HEK293 (cell line): Measurements from ENCODE around the gene JPH4.

Experiments
- CTCF ChIA-PET: fragments of 350-600 bp; formaldehyde crosslinking; extraction: SDS; loops from one replicate; lab custom pipeline; 2021; ENCODE audit warnings: antibody characterized with exemption; lab: Yijun Ruan, JAX
- POLR2A ChIA-PET: fragments of 300-600 bp; formaldehyde crosslinking; extraction: SDS; loops from one replicate; lab custom pipeline; 2020; ENCODE audit warnings: antibody characterized with exemption, inconsistent platforms; lab: Yijun Ruan, JAX
- H3K27ac ChIP-seq: fragments of 200-500 bp; sonication (Bioruptor generic); 2 replicates; pipeline ENCODE4 v1.5.1; 2014; ENCODE audit warnings: low read depth, low read length, control low read depth, inconsistent platforms; ENCODE audit errors: extremely low read depth
- H3K36me3 ChIP-seq, 2 experiments: fragments of 200-500 bp in 1 of 2; sonication (Bioruptor generic) in 1 of 2; 1 replicate in 1 of 2; 2 replicates in 1 of 2; pipeline ENCODE4 v1.5.1; 2014 to 2017; ENCODE audit warnings: inconsistent platforms in 2 of 2, low read length in 2 of 2; ENCODE audit not compliant: control insufficient read depth in 2 of 2, insufficient read depth in 1 of 2
- H3K4me1 ChIP-seq: fragments of 200-500 bp; sonication (Bioruptor generic); 2 replicates; pipeline ENCODE4 v1.5.1; 2014; ENCODE audit warnings: mild to moderate bottlenecking, low read length, inconsistent platforms; ENCODE audit not compliant: control insufficient read depth, insufficient read depth
- H3K4me3 ChIP-seq: 2 replicates; pipeline ENCODE4 v1.5.1; 2011; ENCODE audit warnings: low read depth, mild to moderate bottlenecking, control low read depth, low read length, moderate library complexity
- H3K9me3 ChIP-seq: fragments of 200-500 bp; sonication (Bioruptor generic); 2 replicates; pipeline ENCODE4 v1.5.1; 2014; ENCODE audit warnings: low read depth, low read length, inconsistent platforms; ENCODE audit not compliant: control insufficient read depth, insufficient read depth
- EGR2 ChIP-seq: fragments of 450-650 bp; formaldehyde crosslinking; IDR thresholded peaks from 2 replicates; pipeline ENCODE4 v1.5.1; 2016; ENCODE audit warnings: low read depth, missing biosample characterization, missing genetic modification characterization
- GFI1B ChIP-seq: fragments of 450-650 bp; formaldehyde crosslinking; IDR thresholded peaks from 2 replicates; pipeline ENCODE4 v1.5.1; 2016; ENCODE audit warnings: missing biosample characterization, missing genetic modification characterization
- GLIS1 ChIP-seq: fragments of 450-650 bp; formaldehyde crosslinking; IDR thresholded peaks from 2 replicates; pipeline ENCODE4 v1.5.1; 2016; ENCODE audit warnings: missing biosample characterization, missing genetic modification characterization
- KLF16 ChIP-seq: fragments of 450-650 bp; formaldehyde crosslinking; IDR thresholded peaks from 2 replicates; pipeline ENCODE4 v1.5.1; 2017; ENCODE audit warnings: missing biosample characterization, missing genetic modification characterization
- MYNN ChIP-seq: fragments of 450-650 bp; formaldehyde crosslinking; IDR thresholded peaks from 2 replicates; pipeline ENCODE4 v1.5.1; 2016; ENCODE audit warnings: missing biosample characterization, missing genetic modification characterization, borderline replicate concordance
- OVOL3 ChIP-seq: fragments of 450-650 bp; formaldehyde crosslinking; IDR thresholded peaks from 2 replicates; pipeline ENCODE4 v1.5.1; 2016; ENCODE audit warnings: missing biosample characterization, missing genetic modification characterization
- PRDM10 ChIP-seq: fragments of 450-650 bp; formaldehyde crosslinking; IDR thresholded peaks from 2 replicates; pipeline ENCODE4 v1.5.1; 2016; ENCODE audit warnings: missing biosample characterization, missing genetic modification characterization
- ZBTB6 ChIP-seq: fragments of 450-650 bp; formaldehyde crosslinking; IDR thresholded peaks from 2 replicates; pipeline ENCODE4 v1.5.1; 2017; ENCODE audit warnings: missing biosample characterization, missing genetic modification characterization
- ZFHX2 ChIP-seq: fragments of 450-650 bp; formaldehyde crosslinking; conservative IDR thresholded peaks from 2 replicates; pipeline ENCODE4 v1.5.1; 2016; ENCODE audit warnings: missing biosample characterization, missing genetic modification characterization
- ZNF140 ChIP-seq: fragments of 450-650 bp; formaldehyde crosslinking; IDR thresholded peaks from 2 replicates; pipeline ENCODE4 v1.5.1; 2016; ENCODE audit warnings: missing biosample characterization, missing genetic modification characterization
- ZNF146 ChIP-seq: fragments of 450-650 bp; formaldehyde crosslinking; IDR thresholded peaks from 2 replicates; pipeline ENCODE4 v1.5.1; 2016; ENCODE audit warnings: missing biosample characterization, missing genetic modification characterization
- ZNF2 ChIP-seq: fragments of 450-650 bp; formaldehyde crosslinking; IDR thresholded peaks from 2 replicates; pipeline ENCODE4 v1.5.1; 2016; ENCODE audit warnings: missing biosample characterization, missing genetic modification characterization
- ZNF202 ChIP-seq: fragments of 450-650 bp; formaldehyde crosslinking; IDR thresholded peaks from 2 replicates; pipeline ENCODE4 v1.5.1; 2016; ENCODE audit warnings: missing biosample characterization, missing genetic modification characterization, borderline replicate concordance
- ZNF221 ChIP-seq: fragments of 450-650 bp; formaldehyde crosslinking; IDR thresholded peaks from 2 replicates; pipeline ENCODE4 v1.5.1; 2017; ENCODE audit warnings: missing biosample characterization, missing genetic modification characterization, borderline replicate concordance
- ZNF280D ChIP-seq: fragments of 450-650 bp; formaldehyde crosslinking; IDR thresholded peaks from 2 replicates; pipeline ENCODE4 v1.5.1; 2016; ENCODE audit warnings: missing biosample characterization, missing genetic modification characterization
- ZNF302 ChIP-seq: fragments of 450-650 bp; formaldehyde crosslinking; IDR thresholded peaks from 2 replicates; pipeline ENCODE4 v1.5.1; 2016; ENCODE audit warnings: missing biosample characterization, missing genetic modification characterization, low read depth
- ZNF473 ChIP-seq: fragments of 450-650 bp; formaldehyde crosslinking; IDR thresholded peaks from 2 replicates; pipeline ENCODE4 v1.5.1; 2017; ENCODE audit warnings: missing biosample characterization, missing genetic modification characterization
- ZNF510 ChIP-seq: fragments of 450-650 bp; formaldehyde crosslinking; IDR thresholded peaks from 2 replicates; pipeline ENCODE4 v1.5.1; 2018; ENCODE audit warnings: mild to moderate bottlenecking, missing genetic modification characterization, missing biosample characterization; ENCODE audit not compliant: insufficient replicate concordance
- ZNF555 ChIP-seq: fragments of 450-650 bp; formaldehyde crosslinking; conservative IDR thresholded peaks from 2 replicates; pipeline ENCODE4 v1.5.1; 2017; ENCODE audit warnings: missing biosample characterization, mild to moderate bottlenecking, missing genetic modification characterization, inconsistent platforms
- ZNF600 ChIP-seq: fragments of 450-650 bp; formaldehyde crosslinking; IDR thresholded peaks from 2 replicates; pipeline ENCODE4 v1.5.1; 2016; ENCODE audit warnings: missing biosample characterization, missing genetic modification characterization
- ZNF658 ChIP-seq: fragments of 450-650 bp; formaldehyde crosslinking; IDR thresholded peaks from 2 replicates; pipeline ENCODE4; 2016; ENCODE audit warnings: missing biosample characterization, missing genetic modification characterization
- ZNF692 ChIP-seq: fragments of 450-650 bp; formaldehyde crosslinking; IDR thresholded peaks from 2 replicates; pipeline ENCODE4 v1.5.1; 2016; ENCODE audit warnings: missing biosample characterization, missing genetic modification characterization
- ZNF777 ChIP-seq: fragments of 450-650 bp; formaldehyde crosslinking; IDR thresholded peaks from 2 replicates; pipeline ENCODE4 v1.5.1; 2017; ENCODE audit warnings: missing biosample characterization, missing genetic modification characterization, borderline replicate concordance
- ZNF791 ChIP-seq: fragments of 450-650 bp; formaldehyde crosslinking; IDR thresholded peaks from 2 replicates; pipeline ENCODE4 v1.5.1; 2016; ENCODE audit warnings: missing biosample characterization, missing genetic modification characterization
- TF ChIP-seq, protein P1 (sequence below): fragments of 450-650 bp; formaldehyde crosslinking; IDR thresholded peaks from 2 replicates; pipeline ENCODE4 v1.5.1; 2016; ENCODE audit warnings: missing biosample characterization, missing genetic modification characterization

Gene JPH4

DNA sequence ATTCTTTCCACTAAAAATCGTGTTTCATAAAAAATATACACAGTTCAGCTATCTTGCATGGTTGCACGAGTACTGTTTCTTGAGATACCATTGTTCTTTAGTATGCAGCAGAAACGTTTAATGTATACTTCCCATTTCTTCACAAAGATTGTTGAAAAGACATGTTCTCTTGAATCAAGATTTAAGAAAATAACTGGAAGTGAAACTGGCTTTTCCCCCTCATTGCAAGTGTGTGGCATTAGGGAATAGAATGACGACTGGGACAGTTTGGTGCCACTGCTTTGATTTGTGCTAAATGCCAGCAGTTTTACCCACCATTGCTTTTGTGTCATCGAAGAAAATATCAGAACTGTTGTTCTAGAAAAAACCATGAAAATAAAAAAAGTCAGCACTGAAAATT, 37.3 kb upstream of the JPH4 start:
- Histone ChIP-seq H3K4me1 (no peaks in the 10 kb centered on the region), H3K36me3 (no peaks in the 10 kb centered on the region), H3K27ac (no peak overlapping the region), H3K9me3 (no peaks in the 10 kb centered on the region), H3K4me3 (no peak overlapping the region)
- ChIA-PET CTCF (interaction anchor here (0.6 to 1.8 kb wide), 3 partner anchors 16 to 56 kb away, joined by 3 to 12 read pairs (median 4); no protein-coding TSS in a partner anchor), POLR2A (no interaction called here)
- TF ChIP-seq EGR2 (tag by site-specific recombination) (no peak), ZNF600 (tag by site-specific recombination) (no peak), ZNF555 (tag by site-specific recombination) (no peak), ZNF221 (tag by site-specific recombination) (no peak), GLIS1 (tag by site-specific recombination) (no peak), ZNF146 (no peak), MYNN (tag by site-specific recombination) (no peak), ZNF658 (tag by site-specific recombination) (no peak), ZNF692 (no peak), ZNF202 (tag by site-specific recombination) (no peak)
- TF ChIP-seq, protein P1, sequence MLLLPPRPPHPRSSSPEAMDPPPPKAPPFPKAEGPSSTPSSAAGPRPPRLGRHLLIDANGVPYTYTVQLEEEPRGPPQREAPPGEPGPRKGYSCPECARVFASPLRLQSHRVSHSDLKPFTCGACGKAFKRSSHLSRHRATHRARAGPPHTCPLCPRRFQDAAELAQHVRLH (tag by site-specific recombination): no peak

DNA sequence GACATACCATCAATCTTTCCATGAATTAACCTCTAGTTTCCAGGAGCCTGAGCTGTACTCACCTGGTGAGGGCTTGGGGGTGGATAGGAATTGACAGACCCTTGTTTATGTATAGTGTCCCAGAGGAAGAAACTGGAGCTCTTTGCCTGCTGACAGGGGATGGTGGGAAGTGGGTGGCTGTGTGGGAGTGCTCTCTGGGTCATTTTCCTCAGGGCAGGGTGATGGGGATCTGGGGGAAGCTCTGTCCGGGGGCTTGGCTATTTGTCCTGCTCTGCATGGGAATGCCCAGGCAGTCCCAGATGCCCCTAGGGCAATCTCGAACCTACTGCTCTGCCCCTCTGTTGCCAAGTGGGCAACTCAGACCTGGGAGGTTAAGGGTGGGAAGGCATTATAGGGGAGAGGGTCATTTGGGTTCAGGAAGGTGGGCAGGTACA, 35.8 kb upstream of the JPH4 start:
- no peak for TF ChIP-seq ZNF791 (tag by site-specific recombination)
- no peak for TF ChIP-seq ZNF2 (tag by site-specific recombination)
- no peak for TF ChIP-seq ZNF473
- no peak for TF ChIP-seq OVOL3 (tag by site-specific recombination)
- TF ChIP-seq EGR2 (tag by site-specific recombination): peak; percentile 74
- TF ChIP-seq ZNF280D (tag by site-specific recombination): no peak
- no peak for TF ChIP-seq ZNF302 (tag by site-specific recombination)
- no peak for TF ChIP-seq ZNF510
- TF ChIP-seq ZNF140 (tag by site-specific recombination): no peak
- no peak for TF ChIP-seq ZNF777 (tag by site-specific recombination)
- TF ChIP-seq ZFHX2 (tag by site-specific recombination): peak; percentile 72
- TF ChIP-seq KLF16 (tag by site-specific recombination): no peak
- no peak for TF ChIP-seq ZBTB6 (tag by site-specific recombination)
- no peak for TF ChIP-seq GFI1B (tag by site-specific recombination)
- TF ChIP-seq PRDM10 (tag by site-specific recombination): no peak
- CTCF ChIA-PET: interaction anchor here (1.0 to 3.4 kb wide), 2 partner anchors 18 to 296 kb away, joined by 3 to 21 read pairs; no protein-coding TSS in a partner anchor
- H3K4me3 ChIP-seq: no peak overlapping the region
- POLR2A ChIA-PET: no interaction called here
- H3K27ac ChIP-seq: no peak overlapping the region
- H3K4me1 ChIP-seq: no peaks in the 10 kb centered on the region
- H3K36me3 ChIP-seq: no peaks in the 10 kb centered on the region
- H3K9me3 ChIP-seq: no peaks in the 10 kb centered on the region
